ENCODE data around the gene MCMBP. TPM values are rescaled to one million over a fixed set of nuclear protein-coding genes. Genes with fewer than 3 reads are reported as not detected.
"Not testable (repeated sequence)": the region's sequence is repeated elsewhere in the genome, so short reads cannot be mapped to it uniquely, and the experiment has no call there.

Gene MCMBP
- total RNA-seq, 1 experiment from 2014 or later: 71.0 TPM

GRCh38 chr10:119910689-119911088 lies 38.0 kb upstream of the MCMBP start:
- no peak overlapping the region for H3K4me3 Mint-ChIP-seq (ENCODE audit: unreplicated experiment)

DNA sequence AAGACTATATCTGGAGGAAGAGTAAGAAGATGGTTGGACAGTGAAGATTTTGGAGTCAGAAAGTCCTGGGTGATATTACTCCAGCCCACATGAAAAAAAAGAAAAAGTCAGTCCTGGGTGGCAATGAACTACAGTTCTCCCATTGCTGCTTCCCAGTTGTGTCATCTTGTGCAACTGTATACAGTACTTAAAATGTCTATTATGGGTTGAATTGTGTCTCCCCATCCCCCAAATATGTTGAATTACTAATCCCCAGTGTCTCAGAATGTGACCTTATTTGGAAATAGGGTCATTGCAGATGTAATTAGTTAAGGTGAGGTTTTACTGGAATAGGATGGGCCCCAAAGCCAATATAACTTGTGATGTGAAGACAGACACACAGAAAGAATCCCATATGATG lies 35.5 kb upstream of the MCMBP start:
- Mint-ChIP-seq H3K9me3 (ENCODE audit: unreplicated experiment) (no peaks in the 10 kb centered on the region), H3K27ac (ENCODE audit: low read depth, unreplicated experiment) (peak overlapping the region; percentile 22), H3K27me3 (ENCODE audit: insufficient read depth, unreplicated experiment) (no peaks in the 10 kb centered on the region), H3K4me3 (ENCODE audit: unreplicated experiment) (no peak overlapping the region), H3K4me1 (ENCODE audit: insufficient read depth, unreplicated experiment) (no peaks in the 10 kb centered on the region), H3K36me3 (ENCODE audit: insufficient read depth, unreplicated experiment) (peaks cover 92% of the 10 kb centered on the region)
- intact Hi-C loops (cut with micrococcal nuclease): no loop called here
- TF ChIP-seq, protein P1, sequence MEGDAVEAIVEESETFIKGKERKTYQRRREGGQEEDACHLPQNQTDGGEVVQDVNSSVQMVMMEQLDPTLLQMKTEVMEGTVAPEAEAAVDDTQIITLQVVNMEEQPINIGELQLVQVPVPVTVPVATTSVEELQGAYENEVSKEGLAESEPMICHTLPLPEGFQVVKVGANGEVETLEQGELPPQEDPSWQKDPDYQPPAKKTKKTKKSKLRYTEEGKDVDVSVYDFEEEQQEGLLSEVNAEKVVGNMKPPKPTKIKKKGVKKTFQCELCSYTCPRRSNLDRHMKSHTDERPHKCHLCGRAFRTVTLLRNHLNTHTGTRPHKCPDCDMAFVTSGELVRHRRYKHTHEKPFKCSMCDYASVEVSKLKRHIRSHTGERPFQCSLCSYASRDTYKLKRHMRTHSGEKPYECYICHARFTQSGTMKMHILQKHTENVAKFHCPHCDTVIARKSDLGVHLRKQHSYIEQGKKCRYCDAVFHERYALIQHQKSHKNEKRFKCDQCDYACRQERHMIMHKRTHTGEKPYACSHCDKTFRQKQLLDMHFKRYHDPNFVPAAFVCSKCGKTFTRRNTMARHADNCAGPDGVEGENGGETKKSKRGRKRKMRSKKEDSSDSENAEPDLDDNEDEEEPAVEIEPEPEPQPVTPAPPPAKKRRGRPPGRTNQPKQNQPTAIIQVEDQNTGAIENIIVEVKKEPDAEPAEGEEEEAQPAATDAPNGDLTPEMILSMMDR (IDR thresholded peaks at IDR 0.05; ENCODE audit: unreplicated experiment): no peak
- ChIA-PET POLR2A (no interaction called here), CTCF (no interaction called here)
- no TSS peak for BruUV-seq (replicated peaks)
- no peak for DNase-seq (ENCODE audit: unreplicated experiment)

More at GRCh38 chr10:119910689-119911088, 38.0 kb upstream of the MCMBP start:
- ChIA-PET CTCF (no interaction called here), POLR2A (interaction anchor here (0.6 kb wide), 1 partner anchor 965 kb away, joined by 4 read pairs; no protein-coding TSS in a partner anchor)
- H3K4me1 Mint-ChIP-seq (ENCODE audit: insufficient read depth, unreplicated experiment): no peaks in the 10 kb centered on the region
- DNase-seq (ENCODE audit: unreplicated experiment): no peak
- no peaks in the 10 kb centered on the region for H3K27me3 Mint-ChIP-seq (ENCODE audit: insufficient read depth, unreplicated experiment)
- intact Hi-C loops (cut with micrococcal nuclease): no loop called here
- peaks cover 93% of the 10 kb centered on the region for H3K36me3 Mint-ChIP-seq (ENCODE audit: insufficient read depth, unreplicated experiment)
- H3K9me3 Mint-ChIP-seq (ENCODE audit: unreplicated experiment): no peaks in the 10 kb centered on the region
- no peak overlapping the region for H3K27ac Mint-ChIP-seq (ENCODE audit: low read depth, unreplicated experiment)
- TF ChIP-seq, protein P1 (IDR thresholded peaks at IDR 0.05; ENCODE audit: unreplicated experiment): no peak
- no TSS peak for BruUV-seq (replicated peaks)

DNA sequence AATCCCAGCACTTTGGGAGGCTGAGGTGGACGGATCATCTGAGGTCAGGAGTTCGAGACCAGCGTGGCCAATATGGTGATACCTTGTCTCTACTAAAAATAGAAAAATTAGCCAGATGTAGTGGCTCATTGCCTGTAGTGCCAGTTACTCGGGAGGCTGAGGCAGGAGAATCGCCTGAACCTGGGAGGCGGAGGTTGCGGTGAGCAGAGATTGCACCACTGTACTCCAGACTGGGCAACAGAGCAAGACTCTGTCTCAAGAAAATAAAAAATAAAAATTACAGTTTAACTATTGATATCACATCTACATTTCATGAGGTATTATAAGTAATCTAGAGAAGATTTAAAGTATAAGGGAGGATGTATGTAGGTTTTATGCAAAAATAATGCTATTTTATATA lies 35.1 kb upstream of the MCMBP start:
- H3K9me3 Mint-ChIP-seq (ENCODE audit: unreplicated experiment); intact Hi-C loops (cut with micrococcal nuclease); POLR2A ChIA-PET; BruUV-seq (replicated peaks); DNase-seq (ENCODE audit: unreplicated experiment); H3K27ac Mint-ChIP-seq (ENCODE audit: low read depth, unreplicated experiment); H3K4me1 Mint-ChIP-seq (ENCODE audit: insufficient read depth, unreplicated experiment); H3K4me3 Mint-ChIP-seq (ENCODE audit: unreplicated experiment); H3K27me3 Mint-ChIP-seq (ENCODE audit: insufficient read depth, unreplicated experiment); CTCF ChIA-PET: not testable (repeated sequence)
- H3K36me3 Mint-ChIP-seq (ENCODE audit: insufficient read depth, unreplicated experiment): peaks cover 92% of the 10 kb centered on the region

GRCh38 chr10:119903946-119904666 lies 31.5 kb upstream of the MCMBP start:
- H3K9me3 Mint-ChIP-seq (ENCODE audit: unreplicated experiment): no peaks in the 10 kb centered on the region
- no peak for DNase-seq (ENCODE audit: unreplicated experiment)
- ChIA-PET CTCF (no interaction called here), POLR2A (interaction anchor here (0.6 kb wide), 1 partner anchor 178 kb away, joined by 3 read pairs; no protein-coding TSS in a partner anchor)
- TF ChIP-seq, protein P1 (IDR thresholded peaks at IDR 0.05; ENCODE audit: unreplicated experiment): no peak
- no peak overlapping the region for H3K4me3 Mint-ChIP-seq (ENCODE audit: unreplicated experiment)
- no TSS peak for BruUV-seq (replicated peaks)
- H3K27ac Mint-ChIP-seq (ENCODE audit: low read depth, unreplicated experiment): no peak overlapping the region
- no peaks in the 10 kb centered on the region for H3K27me3 Mint-ChIP-seq (ENCODE audit: insufficient read depth, unreplicated experiment)
- intact Hi-C loops (cut with micrococcal nuclease): no loop called here
- H3K36me3 Mint-ChIP-seq (ENCODE audit: insufficient read depth, unreplicated experiment): peaks cover 82% of the 10 kb centered on the region
- no peaks in the 10 kb centered on the region for H3K4me1 Mint-ChIP-seq (ENCODE audit: insufficient read depth, unreplicated experiment)
